Astrocyte of the hippocampus (primary cell): ENCODE measurements around the gene TMPRSS12.
"Not testable (repeated sequence)": the region's sequence is repeated elsewhere in the genome, so short reads cannot be mapped to it uniquely, and the experiment has no call there.

Source experiments
- DNase-seq: peaks from one replicate; pipeline ENCODE4 v3.0.0; 2011; ENCODE audit warnings: low read depth, low spot score

TMPRSS12 gene

GRCh38 chr12:50926415-50926814 lies 83.7 kb downstream of the TMPRSS12 start:
- no peak for DNase-seq

DNA sequence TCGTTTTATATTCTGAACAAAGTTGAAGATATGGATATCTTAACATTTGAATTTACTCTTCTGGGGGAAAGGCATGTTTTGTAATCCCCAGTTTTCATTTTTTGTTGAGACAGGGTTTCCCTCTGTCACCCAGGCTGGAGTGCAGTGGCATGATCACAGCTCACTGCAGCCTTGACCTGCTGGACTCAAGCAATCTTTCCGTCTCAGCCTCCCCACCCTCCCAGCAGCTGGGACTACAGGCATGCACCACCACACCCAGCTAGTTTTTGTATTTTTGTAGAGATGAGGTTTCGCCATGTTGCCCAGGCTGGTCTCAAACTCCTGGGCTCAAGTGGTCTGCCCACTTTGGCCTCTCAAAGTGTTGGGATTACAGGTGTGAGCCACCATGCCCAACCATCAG lies 84.2 kb downstream of the TMPRSS12 start:
- DNase-seq, result not testable (repeated sequence)

DNA sequence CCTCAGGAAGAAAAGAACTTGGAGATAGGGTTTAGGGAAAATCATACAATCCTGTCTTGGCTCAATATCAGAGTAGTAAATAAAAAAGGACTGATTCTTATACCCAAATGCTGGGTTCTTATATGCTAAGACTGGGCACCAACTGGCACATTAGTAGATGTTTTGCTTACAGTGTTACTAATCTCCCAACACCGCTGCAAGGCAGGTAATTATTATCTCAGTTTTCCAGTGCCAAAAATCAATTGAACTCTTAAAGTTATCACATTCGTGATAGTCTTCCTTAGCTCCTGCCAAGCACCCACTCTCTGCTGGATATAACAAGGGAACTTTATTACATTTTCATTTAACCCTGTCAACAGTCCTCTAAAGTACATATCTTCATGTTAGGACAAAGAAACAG lies 84.6 kb downstream of the TMPRSS12 start:
- DNase-seq, result no peak

DNA sequence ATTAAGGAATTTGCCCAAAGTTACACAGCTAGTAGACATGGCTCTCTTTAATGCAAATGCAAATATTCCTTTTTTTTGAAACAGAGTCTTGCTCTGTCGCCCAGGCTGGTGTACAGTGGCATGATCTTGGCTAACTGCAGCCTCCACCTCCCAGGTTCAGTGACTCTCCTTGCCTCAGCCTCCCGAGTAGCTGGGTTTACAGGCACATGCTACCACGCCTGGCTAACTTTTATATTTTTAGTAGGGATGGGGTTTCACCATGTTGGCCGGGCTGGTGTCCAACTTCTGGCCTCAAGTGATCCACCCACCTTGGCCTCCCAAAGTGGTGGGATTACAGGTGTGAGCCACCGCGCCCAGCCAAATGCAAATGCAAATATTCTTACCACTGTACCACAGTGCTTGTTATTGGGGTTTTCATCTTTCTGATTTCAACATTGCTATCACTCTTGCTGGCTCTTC lies 85.1 kb downstream of the TMPRSS12 start:
- DNase-seq, result no peak

DNA sequence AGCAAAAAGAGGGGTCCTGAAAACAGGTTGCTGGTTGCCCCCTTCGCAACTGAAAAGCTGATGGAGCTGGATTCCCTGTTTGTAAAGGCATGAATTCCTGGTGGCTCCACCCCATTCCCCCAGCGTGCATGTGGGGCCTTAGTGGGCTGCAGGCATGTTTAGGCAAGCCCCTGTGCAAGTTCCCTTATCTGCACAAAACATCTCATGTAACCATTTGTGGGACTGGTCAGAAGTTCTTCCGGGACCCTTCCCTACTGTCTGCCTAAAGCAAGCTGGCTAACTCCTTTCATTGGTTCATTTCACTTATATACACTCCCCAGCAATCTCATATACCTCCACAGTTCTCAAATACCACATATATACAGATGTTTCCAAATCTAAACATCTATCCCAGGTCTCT lies 85.7 kb downstream of the TMPRSS12 start:
- DNase-seq, result no peak

DNA sequence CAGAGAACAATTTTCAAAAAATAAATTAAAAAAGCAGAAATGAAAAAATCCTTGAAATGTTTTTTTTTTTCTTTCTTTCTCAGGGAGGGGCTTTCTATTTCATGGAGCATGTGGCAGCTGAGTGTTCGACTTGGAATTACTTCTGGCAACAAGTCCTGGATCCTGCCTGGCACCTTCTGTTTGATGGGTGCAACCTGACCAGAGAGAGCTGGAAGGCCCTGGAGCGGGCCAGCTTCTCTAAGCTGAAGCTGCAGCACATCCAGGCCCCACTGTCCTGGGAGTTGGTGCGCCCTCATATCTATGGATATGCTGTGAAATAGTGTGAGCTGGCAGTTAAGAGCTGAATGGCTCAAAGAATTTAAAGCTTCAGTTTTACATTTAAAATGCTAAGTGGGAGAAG lies 87.1 kb downstream of the TMPRSS12 start:
- no peak for DNase-seq

- DNase-seq, result not testable (repeated sequence)
These were observed 87.8 kb downstream of the TMPRSS12 start for GRCh38 chr12:50930477-50930876.

- no peak for DNase-seq
These were observed 90.1 kb downstream of the TMPRSS12 start for GRCh38 chr12:50932787-50933280.

DNA sequence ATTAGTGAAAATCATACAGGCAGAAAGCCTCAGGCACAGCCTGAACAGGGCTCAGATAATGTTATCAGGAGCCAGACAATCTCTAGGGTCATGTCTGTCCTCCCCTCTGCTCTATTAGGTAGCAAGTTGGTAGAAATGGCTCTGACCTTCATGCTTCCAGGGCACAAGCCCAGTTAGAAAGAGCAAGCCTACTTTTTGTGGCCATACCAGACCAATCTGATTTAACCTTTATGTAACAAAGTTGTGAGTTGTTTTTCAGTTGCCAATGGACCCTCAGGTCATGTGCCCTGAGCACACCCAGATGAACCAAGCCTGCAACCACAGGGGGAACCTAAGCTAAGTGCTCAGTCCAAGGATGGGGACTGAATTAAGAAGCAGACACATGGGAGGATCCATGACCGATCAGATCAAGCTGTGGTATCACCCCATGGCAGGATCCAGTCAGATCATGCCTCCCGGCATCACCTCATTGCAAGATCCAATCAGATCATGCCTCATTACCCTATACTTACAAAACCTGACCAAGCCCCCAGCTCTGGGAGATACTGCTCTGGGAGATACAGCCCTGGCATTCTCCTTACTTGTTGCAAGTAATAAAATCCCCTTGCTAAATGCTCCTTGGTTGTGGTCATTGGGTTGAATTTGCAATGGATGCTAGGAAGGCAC lies 90.9 kb downstream of the TMPRSS12 start:
- no peak for DNase-seq

DNA sequence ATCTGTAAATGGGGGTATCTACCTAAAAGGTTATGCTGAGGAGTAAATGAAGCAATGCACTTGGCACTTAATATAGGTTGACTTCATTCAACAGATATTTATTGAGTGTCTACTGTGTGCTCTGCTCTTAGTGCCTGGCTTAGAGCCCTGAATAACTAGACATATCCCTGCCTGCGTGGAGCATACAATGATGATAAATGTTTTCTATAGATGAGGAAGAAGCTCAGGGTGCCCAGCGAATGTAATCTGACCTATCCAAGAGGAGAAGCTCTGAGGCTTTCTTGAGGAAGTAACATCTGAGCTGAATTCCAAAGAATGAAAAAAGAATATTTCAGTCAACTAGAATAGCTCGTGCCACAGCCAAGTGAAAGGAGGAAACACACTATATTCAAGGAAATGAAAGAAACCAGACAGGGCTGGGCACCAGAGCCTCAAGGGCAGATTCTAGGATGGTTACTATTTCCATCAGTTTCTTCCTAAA lies 91.7 kb downstream of the TMPRSS12 start:
- no peak for DNase-seq

GRCh38 chr12:50934981-50935807 lies 92.5 kb downstream of the TMPRSS12 start:
- peak; percentile 56 for DNase-seq

- no peak for DNase-seq
These were observed 94.2 kb downstream of the TMPRSS12 start for GRCh38 chr12:50936821-50937530.
